ENCODE data around the gene AUTS2.

Gene AUTS2

DNA sequence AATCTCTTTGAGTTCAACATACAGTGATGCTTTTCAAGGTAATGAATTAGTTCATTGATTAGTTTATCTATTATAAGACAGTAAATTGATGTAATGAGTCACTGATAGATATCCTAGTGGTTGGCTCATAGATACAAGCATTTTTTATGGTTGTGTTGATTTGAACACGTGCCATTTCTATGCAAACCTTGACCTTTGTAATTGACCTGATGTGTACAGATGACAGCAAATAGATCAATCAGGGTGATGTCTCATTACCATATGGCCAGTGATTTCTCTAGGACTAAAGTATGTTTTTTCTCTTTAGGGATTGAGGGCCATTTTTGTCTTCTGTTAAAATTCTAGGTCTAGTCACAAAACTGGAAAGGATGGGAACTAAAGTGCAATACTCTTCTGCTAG is 773.4 kb downstream of the AUTS2 start:
- CTCF ChIA-PET: no interaction called here
- no peak for DNase-seq (ENCODE audit: low read depth, low spot score)
- TF ChIP-seq, protein P1, sequence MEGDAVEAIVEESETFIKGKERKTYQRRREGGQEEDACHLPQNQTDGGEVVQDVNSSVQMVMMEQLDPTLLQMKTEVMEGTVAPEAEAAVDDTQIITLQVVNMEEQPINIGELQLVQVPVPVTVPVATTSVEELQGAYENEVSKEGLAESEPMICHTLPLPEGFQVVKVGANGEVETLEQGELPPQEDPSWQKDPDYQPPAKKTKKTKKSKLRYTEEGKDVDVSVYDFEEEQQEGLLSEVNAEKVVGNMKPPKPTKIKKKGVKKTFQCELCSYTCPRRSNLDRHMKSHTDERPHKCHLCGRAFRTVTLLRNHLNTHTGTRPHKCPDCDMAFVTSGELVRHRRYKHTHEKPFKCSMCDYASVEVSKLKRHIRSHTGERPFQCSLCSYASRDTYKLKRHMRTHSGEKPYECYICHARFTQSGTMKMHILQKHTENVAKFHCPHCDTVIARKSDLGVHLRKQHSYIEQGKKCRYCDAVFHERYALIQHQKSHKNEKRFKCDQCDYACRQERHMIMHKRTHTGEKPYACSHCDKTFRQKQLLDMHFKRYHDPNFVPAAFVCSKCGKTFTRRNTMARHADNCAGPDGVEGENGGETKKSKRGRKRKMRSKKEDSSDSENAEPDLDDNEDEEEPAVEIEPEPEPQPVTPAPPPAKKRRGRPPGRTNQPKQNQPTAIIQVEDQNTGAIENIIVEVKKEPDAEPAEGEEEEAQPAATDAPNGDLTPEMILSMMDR (IDR thresholded peaks at IDR 0.05; ENCODE audit: insufficient read depth, low read length, missing control alignments): no peak
- POLR2A ChIA-PET: no interaction called here
- H3K4me3 ChIP-seq (ENCODE audit: low read depth, low read length): no peak overlapping the region

DNA sequence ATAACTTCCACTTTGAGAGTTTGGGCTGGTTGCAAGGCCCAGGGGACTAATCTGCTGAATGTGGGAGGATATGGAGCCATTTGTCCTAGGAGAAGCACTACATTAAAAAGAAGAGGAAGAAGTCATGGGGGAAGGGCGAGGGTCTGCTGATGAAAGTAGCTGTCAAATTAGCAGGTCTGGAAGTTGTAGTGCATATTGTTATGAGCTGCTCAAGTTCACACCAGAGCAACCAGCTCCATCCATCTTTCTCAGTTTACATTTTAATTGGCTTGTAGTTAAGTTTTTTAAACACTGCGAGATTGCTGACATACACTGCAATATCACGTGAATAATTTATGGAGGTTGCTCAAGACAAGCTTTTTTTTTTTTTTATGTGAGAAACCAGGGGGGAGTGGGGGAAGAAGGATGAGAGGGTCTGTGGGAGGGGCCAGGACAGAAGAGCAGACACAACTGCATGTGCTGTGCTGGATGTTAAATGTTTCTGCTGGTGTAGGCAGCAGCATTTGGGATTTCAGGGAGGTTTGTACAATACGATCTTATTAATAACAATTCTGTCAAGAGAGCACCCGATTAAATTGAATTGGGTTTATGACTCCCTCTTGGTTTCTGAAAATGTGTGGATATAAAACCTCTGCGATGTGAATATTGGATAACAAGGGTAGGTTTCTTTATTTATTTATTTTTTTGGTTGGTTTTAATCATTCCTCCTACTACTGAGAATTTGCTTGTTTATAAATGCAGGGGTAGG is 774.7 kb downstream of the AUTS2 start:
- no peak overlapping the region for H3K4me3 ChIP-seq (ENCODE audit: low read depth, low read length)

DNA sequence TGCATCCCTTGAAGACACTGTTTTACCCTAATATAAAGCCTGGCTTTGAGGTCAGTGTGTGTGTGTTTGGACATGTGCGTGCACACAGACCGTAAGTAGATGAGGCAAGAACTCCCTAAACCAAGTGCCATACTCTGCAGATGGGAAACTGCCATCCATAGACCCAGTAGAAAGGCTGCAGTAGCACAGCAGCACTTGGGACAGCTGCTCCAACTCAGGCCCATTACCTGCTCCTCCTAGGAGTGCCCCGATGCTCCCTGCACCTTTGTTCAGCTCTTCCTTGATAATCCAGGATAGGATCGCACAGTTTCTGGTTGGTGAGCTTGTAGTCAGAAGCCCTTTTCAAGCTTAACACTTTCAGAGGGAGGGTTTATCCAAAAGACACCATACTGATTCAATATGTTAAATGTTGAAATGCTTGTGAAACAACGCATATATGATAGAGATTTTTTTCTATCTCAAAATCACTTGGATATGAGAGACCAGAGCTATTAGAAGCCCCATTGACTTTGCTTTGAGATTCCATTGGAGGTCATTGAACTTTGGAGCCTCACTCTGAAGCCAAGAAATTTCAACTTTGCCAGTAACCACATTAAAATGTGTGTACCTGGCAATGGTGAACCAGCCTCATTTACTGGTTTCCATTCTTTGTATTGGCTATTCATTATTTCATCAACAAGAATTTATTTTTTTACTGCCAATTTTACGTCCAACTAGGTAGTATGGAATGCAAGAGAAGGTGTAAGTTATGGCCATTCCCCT is 776.7 kb downstream of the AUTS2 start:
- DNase-seq (ENCODE audit: low read depth, low spot score): no peak
- H3K4me3 ChIP-seq (ENCODE audit: low read depth, low read length): no peak overlapping the region
- TF ChIP-seq, protein P1 (IDR thresholded peaks at IDR 0.05; ENCODE audit: insufficient read depth, low read length, missing control alignments): no peak
- ChIA-PET POLR2A (no interaction called here), CTCF (no interaction called here)

More for the DNA sequence above, 774.7 kb downstream of the AUTS2 start:
- TF ChIP-seq, protein P1 (IDR thresholded peaks at IDR 0.05; ENCODE audit: insufficient read depth, low read length, missing control alignments): no peak
- DNase-seq (ENCODE audit: low read depth, low spot score): no peak
- ChIA-PET CTCF (no interaction called here), POLR2A (no interaction called here)

DNA sequence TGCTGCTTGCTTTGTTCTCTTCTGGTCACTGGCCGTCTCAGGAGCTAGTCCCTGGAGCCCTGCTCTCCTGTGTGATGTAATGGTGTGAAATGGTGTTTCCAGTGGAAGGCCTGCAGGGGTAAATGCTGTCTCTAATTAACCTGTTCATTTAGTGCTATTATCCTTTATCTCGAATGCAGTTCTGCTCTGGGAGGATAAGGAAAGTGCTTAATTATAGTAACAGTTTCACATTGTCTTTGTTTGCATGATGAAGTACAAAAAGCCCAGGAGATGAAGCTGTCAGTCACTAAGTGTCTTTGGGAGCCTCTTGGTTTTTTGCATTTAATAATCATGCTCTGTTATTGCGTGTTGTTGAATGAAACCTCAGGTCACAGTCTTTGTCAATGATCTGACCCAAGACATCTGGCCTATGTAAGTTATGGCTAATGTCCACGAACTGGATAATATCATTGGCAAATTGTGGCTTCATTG is 778.3 kb downstream of the AUTS2 start:
- POLR2A ChIA-PET: no interaction called here
- H3K4me3 ChIP-seq (ENCODE audit: low read depth, low read length): no peak overlapping the region
- no peak for DNase-seq (ENCODE audit: low read depth, low spot score)
- CTCF ChIA-PET: no interaction called here
- TF ChIP-seq, protein P1 (IDR thresholded peaks at IDR 0.05; ENCODE audit: insufficient read depth, low read length, missing control alignments): no peak

DNA sequence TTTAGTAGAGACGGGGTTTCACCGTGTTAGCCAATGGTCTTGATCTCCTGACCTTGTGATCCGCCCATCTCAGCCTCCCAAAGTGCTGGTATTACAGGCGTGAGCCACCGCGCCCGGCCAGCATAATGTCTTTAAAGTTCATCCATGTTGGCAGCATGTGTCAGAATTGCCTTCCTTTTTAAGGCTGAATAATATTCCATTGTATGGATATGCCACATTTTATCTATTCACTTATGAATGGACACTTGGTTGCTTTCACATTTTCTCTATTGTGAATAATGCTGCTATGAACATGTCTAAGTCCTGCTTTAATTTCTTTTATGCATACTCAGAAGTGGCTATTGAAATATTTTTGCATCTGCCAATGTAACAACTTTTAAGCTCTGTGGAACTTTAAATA is 779.7 kb downstream of the AUTS2 start:
- ChIA-PET CTCF (no interaction called here), POLR2A (no interaction called here)
- DNase-seq (ENCODE audit: low read depth, low spot score): no peak
- no peak overlapping the region for H3K4me3 ChIP-seq (ENCODE audit: low read depth, low read length)
- TF ChIP-seq, protein P1 (IDR thresholded peaks at IDR 0.05; ENCODE audit: insufficient read depth, low read length, missing control alignments): no peak

DNA sequence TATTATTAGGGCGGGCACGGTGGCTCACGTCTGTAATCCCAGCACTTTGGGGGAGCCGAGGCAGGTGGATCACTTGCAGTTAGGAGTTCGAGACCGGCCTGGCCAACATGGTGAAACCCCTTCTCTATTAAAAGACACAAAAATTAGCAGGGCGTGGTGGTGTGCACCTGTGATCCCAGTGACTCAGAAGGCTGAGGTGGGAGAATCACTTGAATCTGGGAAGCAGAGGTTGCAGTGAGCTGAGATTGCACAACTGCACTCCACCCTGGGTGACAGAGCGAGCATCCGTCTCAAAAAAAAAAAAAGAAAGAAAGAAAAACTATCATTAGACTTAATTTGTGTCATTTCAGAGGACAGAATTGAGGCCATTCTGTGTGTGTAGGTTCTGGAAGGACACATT is 780.9 kb downstream of the AUTS2 start:
- DNase-seq (ENCODE audit: low read depth, low spot score): no peak
- POLR2A ChIA-PET: no interaction called here
- CTCF ChIA-PET: no interaction called here
- TF ChIP-seq, protein P1 (IDR thresholded peaks at IDR 0.05; ENCODE audit: insufficient read depth, low read length, missing control alignments): no peak
- H3K4me3 ChIP-seq (ENCODE audit: low read depth, low read length): no peak overlapping the region
